ENCODE data around the gene OCA2. TPM values are rescaled to one million over a fixed set of nuclear protein-coding genes. Genes with fewer than 3 reads are reported as not detected.

OCA2 gene
- total and polyA plus RNA-seq, 2 of the 8 experiments (the other 6 are each of a cell fraction or from before 2014, with no cell fraction given), result 0.20 TPM

GRCh38 chr15:27782125-27782524, 317.0 kb downstream of the OCA2 start:
- no peak overlapping the region for H3K18ac ChIP-seq (ENCODE audit: extremely low read depth, low read length)
- H3K36me3 ChIP-seq (ENCODE audit: control insufficient read depth in 2 of 4, insufficient read depth in 4 of 4, low read length in 3 of 4), result no peaks in the 10 kb centered on the region
- no peak overlapping the region for H2BK15ac ChIP-seq (ENCODE audit: low read length)
- no peaks in the 10 kb centered on the region for H3K79me1 ChIP-seq (ENCODE audit: low read depth, low read length)
- H3K4me3 ChIP-seq (ENCODE audit: extremely low read depth in 1 of 4, insufficient read depth in 2 of 4, low read depth in 3 of 4, low read length in 4 of 4), result no peak overlapping the region
- ChIA-PET POLR2A (ENCODE audit: partially characterized antibody) (no interaction called here), CTCF (ENCODE audit: partially characterized antibody) (interaction anchor here (1.3 kb wide), 1 partner anchor 11 kb away, joined by 3 read pairs; no protein-coding TSS in a partner anchor)
- no peaks in the 10 kb centered on the region for H3K79me2 ChIP-seq (ENCODE audit: control insufficient read depth in 1 of 2, insufficient read depth in 2 of 2, low read length in 2 of 2)
- no peak overlapping the region for H2AFZ ChIP-seq (ENCODE audit: low read length)
- no peak overlapping the region for H4K5ac ChIP-seq (ENCODE audit: insufficient read length, low read depth, low read length)
- H3K9me3 ChIP-seq (ENCODE audit: insufficient read depth in 2 of 2, low read depth in 1 of 2, low read length in 1 of 2), result no peaks in the 10 kb centered on the region
- H3K14ac ChIP-seq (ENCODE audit: insufficient read length), result no peak overlapping the region
- no peak overlapping the region for H3K9ac ChIP-seq (replicated peaks in 1 of 4; ENCODE audit: extremely low read depth in 1 of 4, low read depth in 3 of 4, low read length in 3 of 4)
- H3K4me1 ChIP-seq (replicated peaks in 1 of 4; ENCODE audit: control insufficient read depth in 3 of 4, insufficient read depth in 4 of 4, low read length in 3 of 4), result no peaks in the 10 kb centered on the region
- H3K23ac ChIP-seq (ENCODE audit: insufficient read length), result no peak overlapping the region
- no peak overlapping the region for H3K56ac ChIP-seq (replicated peaks; ENCODE audit: insufficient read length, low read depth, low read length)
- H3K27me3 ChIP-seq (replicated peaks in 1 of 4; ENCODE audit: control insufficient read depth in 3 of 4, extremely low read depth in 1 of 4, insufficient read depth in 3 of 4, low read length in 3 of 4), result no peaks in the 10 kb centered on the region; a peak in 1 of 7 replicates
- H2BK5ac ChIP-seq (ENCODE audit: low read depth, low read length), result no peak overlapping the region
- no peaks in the 10 kb centered on the region for H3K23me2 ChIP-seq (ENCODE audit: low read depth, low read length)
- WGBS, 2 experiments (ENCODE audit: extremely low coverage in 1 of 2, insufficient coverage in 1 of 2, insufficient read length in 1 of 2, insufficient replicate concordance in 2 of 2, low coverage in 1 of 2, low lambda C conversion rate in 2 of 2, missing lambda C conversion rate in 1 of 2), result 90% methylated on average over 2 of the region's 2 CpGs; no CpG with 5 or more reads in 1 of the 2 experiments
- no peak overlapping the region for H4K8ac ChIP-seq (ENCODE audit: extremely low read depth, insufficient read depth, low read length)
- H3K4ac ChIP-seq (replicated peaks; ENCODE audit: insufficient read length, low read depth, low read length), result no peak overlapping the region
- H4K91ac ChIP-seq (replicated peaks; ENCODE audit: insufficient read length, low read length), result no peak overlapping the region
- no peak overlapping the region for H2AK5ac ChIP-seq (ENCODE audit: low read depth, low read length)
- H2BK120ac ChIP-seq (replicated peaks; ENCODE audit: low read depth, low read length), result no peak overlapping the region
- H3K27ac ChIP-seq (ENCODE audit: low read depth, low read length), result no peak overlapping the region
- no peak overlapping the region for H2BK12ac ChIP-seq (ENCODE audit: low read depth, low read length)
- FAIRE-seq (no peak), DNase-seq (ENCODE audit: low read depth in 1 of 2, low spot score in 2 of 2) (no peak)
- no peak overlapping the region for H3K4me2 ChIP-seq (ENCODE audit: insufficient read depth in 1 of 2, low read depth in 2 of 2, low read length in 2 of 2)
- no peaks in the 10 kb centered on the region for H4K20me1 ChIP-seq (replicated peaks in 1 of 2; ENCODE audit: control insufficient read depth in 1 of 2, insufficient read depth in 2 of 2, low read length in 2 of 2)
- no peak overlapping the region for H2BK20ac ChIP-seq (ENCODE audit: low read length)
- TF ChIP-seq CREB1 (IDR thresholded peaks at IDR 0.05), result no peak
- TF ChIP-seq EZH2 (IDR thresholded peaks at IDR 0.05; ENCODE audit: low read depth, low read length, severe bottlenecking), result no peak
- TF ChIP-seq YY1 (IDR thresholded peaks at IDR 0.05; ENCODE audit: low read depth, low read length), result no peak
- TF ChIP-seq ATF3 (IDR thresholded peaks at IDR 0.05; ENCODE audit: insufficient read depth, low read depth, low read length), result no peak
- no peak for TF ChIP-seq RAD21 (IDR thresholded peaks at IDR 0.05 in 1 of 2, conservative IDR thresholded peaks at IDR 0.05 in 1 of 2; ENCODE audit: low read depth in 2 of 2, low read length in 2 of 2)
- no peak for TF ChIP-seq KDM5A (IDR thresholded peaks at IDR 0.05; ENCODE audit: low read length)
- no peak for TF ChIP-seq TEAD4 (IDR thresholded peaks at IDR 0.05; ENCODE audit: low read depth, low read length)
- no peak for TF ChIP-seq TAF7 (optimal IDR thresholded peaks at IDR 0.05; ENCODE audit: borderline replicate concordance, low read depth, low read length)
- TF ChIP-seq GABPA (IDR thresholded peaks at IDR 0.05; ENCODE audit: borderline replicate concordance, insufficient read depth, low read length), result no peak
- no peak for TF ChIP-seq POLR2AphosphoS5 (IDR thresholded peaks at IDR 0.05; ENCODE audit: low read depth, low read length)
- no peak for TF ChIP-seq CHD1 (IDR thresholded peaks at IDR 0.05; ENCODE audit: low read depth, low read length)
- no peak for TF ChIP-seq CHD2 (IDR thresholded peaks at IDR 0.05; ENCODE audit: low read length)
- no peak for TF ChIP-seq BCL11A (IDR thresholded peaks at IDR 0.05; ENCODE audit: low read depth in 2 of 2, low read length in 2 of 2)
- TF ChIP-seq JUND (IDR thresholded peaks at IDR 0.05; ENCODE audit: low read length), result no peak
- no peak for TF ChIP-seq PHF8 (conservative IDR thresholded peaks at IDR 0.05; ENCODE audit: low read depth, low read length)

All from H1 (cell line).